ENCODE results near the gene SCN5A. TPM values are rescaled to one million over a fixed set of nuclear protein-coding genes. Genes with fewer than 3 reads are reported as not detected.

SCN5A gene
- total and polyA plus RNA-seq, 3 donors from 2014 or later: 0.63 to 0.99 (median 0.73) TPM

DNA sequence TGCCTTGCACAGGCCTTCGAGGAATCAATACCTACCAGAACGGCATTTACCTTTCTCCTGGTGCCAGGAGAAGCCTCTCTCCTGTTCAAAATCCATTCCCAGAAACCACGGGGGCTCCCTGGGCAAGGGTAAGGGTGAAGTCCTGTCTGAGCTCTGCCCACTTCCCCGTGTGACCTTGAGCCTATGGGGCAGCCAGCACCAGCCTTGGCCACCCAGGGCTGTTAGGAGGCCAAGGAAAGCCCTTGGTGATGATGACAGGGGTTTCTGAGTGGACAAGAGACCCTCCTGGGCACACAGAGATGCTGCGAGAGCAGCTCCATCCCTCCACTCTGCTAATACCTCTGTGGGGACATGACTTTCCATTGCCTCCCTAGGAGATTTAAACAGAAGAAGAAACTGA, 5.9 kb downstream of the SCN5A start:
- no peaks in the 10 kb centered on the region for H3K4me1 ChIP-seq
- no peak overlapping the region for H3K27ac ChIP-seq
- H3K4me3 ChIP-seq: no peak overlapping the region
- intact Hi-C loops (cut with DNase I; ENCODE audit: low total_unique reads): no loop called here
- no peaks in the 10 kb centered on the region for H3K36me3 ChIP-seq (ENCODE audit: low read depth, missing control alignments)
- DNase-seq: no peak
- no peaks in the 10 kb centered on the region for H3K9me3 ChIP-seq
- no peaks in the 10 kb centered on the region for H3K27me3 ChIP-seq
- WGBS, 2 donors: 67 to 88% methylated on average over 3 to 5 of the region's 5 CpGs
- TF ChIP-seq CTCF (IDR thresholded peaks at IDR 0.05) (no peak), POLR2A (IDR thresholded peaks at IDR 0.05) (no peak)

DNA sequence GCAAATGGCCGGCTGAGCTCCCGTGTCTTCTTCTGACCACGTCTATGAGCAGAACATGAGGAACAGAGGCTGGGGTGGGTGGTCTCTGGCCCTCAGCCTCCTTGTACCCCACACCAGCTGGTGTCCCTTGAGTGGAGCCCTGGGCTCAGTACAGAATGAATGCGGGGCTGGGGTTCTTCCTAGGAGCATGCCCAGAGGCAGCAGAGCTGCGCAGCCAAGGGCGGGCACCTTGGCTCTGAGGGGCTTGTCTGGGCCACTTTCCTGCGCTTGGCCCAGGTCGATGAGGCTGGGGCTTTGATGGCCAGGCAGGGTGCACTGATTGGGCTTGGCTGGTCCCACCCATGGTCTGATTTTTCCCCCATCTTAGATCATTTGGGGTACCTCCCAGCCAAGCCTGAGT, 6.4 kb downstream of the SCN5A start:
- H3K4me1 ChIP-seq: no peaks in the 10 kb centered on the region
- H3K9me3 ChIP-seq: no peaks in the 10 kb centered on the region
- WGBS, 2 donors: 91 to 94% methylated on average over 6 to 8 of the region's 8 CpGs
- no peak for TF ChIP-seq POLR2A (IDR thresholded peaks at IDR 0.05)
- no peak for TF ChIP-seq CTCF (IDR thresholded peaks at IDR 0.05)
- intact Hi-C loops (cut with DNase I; ENCODE audit: low total_unique reads): no loop called here
- H3K27ac ChIP-seq: no peak overlapping the region
- no peak for DNase-seq
- H3K36me3 ChIP-seq (ENCODE audit: low read depth, missing control alignments): no peaks in the 10 kb centered on the region
- H3K27me3 ChIP-seq: no peaks in the 10 kb centered on the region
- H3K4me3 ChIP-seq: no peak overlapping the region

GRCh38 chr3:38641461-38642110, 7.9 kb downstream of the SCN5A start:
- WGBS, 2 donors: 87 to 91% methylated on average over 5 to 8 of the region's 8 CpGs
- H3K27ac ChIP-seq: no peak overlapping the region
- no peaks in the 10 kb centered on the region for H3K36me3 ChIP-seq (ENCODE audit: low read depth, missing control alignments)
- H3K4me1 ChIP-seq: no peaks in the 10 kb centered on the region
- no peak overlapping the region for H3K4me3 ChIP-seq
- TF ChIP-seq CTCF (IDR thresholded peaks at IDR 0.05) (no peak), POLR2A (IDR thresholded peaks at IDR 0.05) (no peak)
- intact Hi-C loops (cut with DNase I; ENCODE audit: low total_unique reads): no loop called here
- no peaks in the 10 kb centered on the region for H3K9me3 ChIP-seq
- DNase-seq: no peak
- no peaks in the 10 kb centered on the region for H3K27me3 ChIP-seq

DNA sequence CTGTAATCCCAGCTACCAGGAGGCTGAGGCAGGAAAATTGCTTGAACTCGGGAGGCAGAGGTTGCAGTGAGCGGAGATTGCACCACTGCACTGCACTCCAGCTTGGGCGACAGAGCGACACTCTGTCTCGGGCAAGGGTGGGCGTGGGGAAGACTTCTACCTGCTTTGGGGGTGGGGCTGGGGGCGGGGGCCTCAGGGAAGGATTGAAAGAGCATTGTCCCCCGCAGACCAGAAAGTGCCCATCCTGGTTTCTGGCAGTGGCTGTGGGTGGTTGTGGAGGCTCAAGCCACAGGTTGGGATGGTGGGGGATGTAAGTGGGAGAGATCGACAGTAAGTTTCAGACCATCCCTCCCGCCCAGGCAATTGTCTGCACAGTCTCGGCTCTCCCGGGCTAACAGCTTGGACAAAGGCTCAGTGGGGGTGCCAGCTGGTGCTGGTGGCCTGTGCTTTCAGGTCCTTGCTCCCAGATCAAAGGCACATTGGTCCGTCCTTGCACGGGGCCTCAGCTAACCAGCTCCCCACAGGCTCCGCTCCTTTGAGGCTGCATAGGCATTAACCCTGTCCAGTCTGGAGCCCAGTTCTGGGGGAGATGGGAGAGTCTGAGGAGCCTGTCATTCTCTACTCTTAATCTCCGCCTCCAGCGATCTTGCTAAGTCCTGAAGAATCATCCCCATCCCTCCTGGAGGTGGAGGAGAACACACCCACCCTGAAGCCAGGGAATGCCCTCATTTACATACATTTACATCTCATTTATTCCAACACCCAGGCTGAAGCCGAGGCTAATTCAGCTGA, 8.6 kb downstream of the SCN5A start:
- intact Hi-C loops (cut with DNase I; ENCODE audit: low total_unique reads): no loop called here
- H3K9me3 ChIP-seq: no peaks in the 10 kb centered on the region
- no peaks in the 10 kb centered on the region for H3K36me3 ChIP-seq (ENCODE audit: low read depth, missing control alignments)
- 72 to 93% methylated on average over 8 to 18 of the region's 18 CpGs for WGBS, 2 donors
- no peaks in the 10 kb centered on the region for H3K4me1 ChIP-seq
- H3K27me3 ChIP-seq: no peaks in the 10 kb centered on the region
- TF ChIP-seq CTCF (IDR thresholded peaks at IDR 0.05): no peak
- TF ChIP-seq POLR2A (IDR thresholded peaks at IDR 0.05): no peak
- DNase-seq: no peak
- H3K27ac ChIP-seq: no peak overlapping the region
- H3K4me3 ChIP-seq: no peak overlapping the region
